A673 (cell line): Measurements from ENCODE around the gene FHIT.

Source experiments
- EZH2 ChIP-seq: fragments of 200-600 bp; sonication (generic); IDR thresholded peaks from 2 replicates; pipeline ENCODE4 v1.6.1; 2017; ENCODE audit warnings: borderline replicate concordance, low read depth, mild to moderate bottlenecking, mixed read lengths, antibody characterized with exemption, low read length; ENCODE audit not compliant: poor library complexity, severe bottlenecking
- TF ChIP-seq, protein P1 (sequence below): fragments of 300-800, 200-600 bp; sonication (generic); conservative IDR thresholded peaks from 2 replicates; pipeline ENCODE4 v1.5.1; 2017; ENCODE audit warnings: low read depth, mild to moderate bottlenecking, antibody characterized with exemption, low read length, moderate library complexity, mixed read lengths

DNA sequence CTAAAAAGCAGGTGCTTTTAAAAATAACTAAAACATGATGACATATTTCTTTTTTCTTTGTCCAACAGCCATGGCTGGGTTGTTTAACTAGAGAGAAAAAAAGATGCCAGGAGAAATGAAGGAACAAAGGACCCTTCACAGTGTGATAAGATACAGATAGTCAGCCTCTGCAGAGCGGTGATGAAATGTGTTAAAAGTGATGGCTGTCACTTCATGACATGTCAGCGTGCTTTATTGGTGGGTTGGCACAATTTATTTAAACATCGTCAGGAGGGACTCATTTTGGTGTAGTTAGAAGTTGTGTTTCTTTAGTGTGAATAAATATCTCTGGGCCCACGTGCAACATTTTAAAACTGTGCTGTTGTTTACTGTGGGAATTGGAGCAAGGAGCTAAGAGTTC, 1314.1 kb downstream of the FHIT start:
- TF ChIP-seq, protein P1, sequence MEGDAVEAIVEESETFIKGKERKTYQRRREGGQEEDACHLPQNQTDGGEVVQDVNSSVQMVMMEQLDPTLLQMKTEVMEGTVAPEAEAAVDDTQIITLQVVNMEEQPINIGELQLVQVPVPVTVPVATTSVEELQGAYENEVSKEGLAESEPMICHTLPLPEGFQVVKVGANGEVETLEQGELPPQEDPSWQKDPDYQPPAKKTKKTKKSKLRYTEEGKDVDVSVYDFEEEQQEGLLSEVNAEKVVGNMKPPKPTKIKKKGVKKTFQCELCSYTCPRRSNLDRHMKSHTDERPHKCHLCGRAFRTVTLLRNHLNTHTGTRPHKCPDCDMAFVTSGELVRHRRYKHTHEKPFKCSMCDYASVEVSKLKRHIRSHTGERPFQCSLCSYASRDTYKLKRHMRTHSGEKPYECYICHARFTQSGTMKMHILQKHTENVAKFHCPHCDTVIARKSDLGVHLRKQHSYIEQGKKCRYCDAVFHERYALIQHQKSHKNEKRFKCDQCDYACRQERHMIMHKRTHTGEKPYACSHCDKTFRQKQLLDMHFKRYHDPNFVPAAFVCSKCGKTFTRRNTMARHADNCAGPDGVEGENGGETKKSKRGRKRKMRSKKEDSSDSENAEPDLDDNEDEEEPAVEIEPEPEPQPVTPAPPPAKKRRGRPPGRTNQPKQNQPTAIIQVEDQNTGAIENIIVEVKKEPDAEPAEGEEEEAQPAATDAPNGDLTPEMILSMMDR: no peak
- no peak for TF ChIP-seq EZH2
